ENCODE results near the gene UBAC2. TPM values are rescaled to one million over a fixed set of nuclear protein-coding genes. Genes with fewer than 3 reads are reported as not detected.

The UBAC2 gene
- total and polyA plus RNA-seq, 5 donors from 2014 or later: 62.8 to 122 (median 101) TPM

GRCh38 chr13:99357941-99358340, 157.3 kb downstream of the UBAC2 start:
- Histone ChIP-seq H3K9me3 (ENCODE audit: control insufficient read depth in 2 of 2, low read length in 2 of 2) (no peaks in the 10 kb centered on the region), H3K27me3 (ENCODE audit: control insufficient read depth, insufficient read depth, low read length) (no peaks in the 10 kb centered on the region), H3K27ac (ENCODE audit: insufficient read depth, low read length, poor library complexity, severe bottlenecking) (peak overlapping the region; percentile 97), H3K36me3 (ENCODE audit: control insufficient read depth, insufficient read depth, low read length) (peaks cover 3% of the 10 kb centered on the region), H3K4me3 (ENCODE audit: low read depth, low read length) (peak overlapping the region; percentile 56), H3K4me1 (ENCODE audit: control insufficient read depth, insufficient read depth, low read length, poor library complexity, severe bottlenecking) (peaks cover 98% of the 10 kb centered on the region)
- Mint-ChIP-seq H3K27ac (peak overlapping the region; percentile 98 to 100 (median 99)), H3K27me3 (no peaks in the 10 kb centered on the region), H3K4me1 (peaks cover 52 to 97% (median 85%) of the 10 kb centered on the region in 4 donors), H3K4me3 (peak overlapping the region in 3 of 4 donors; percentile 74 to 76 (median 76)), H3K9me3 (peaks cover 0 to 1% (median 0%) of the 10 kb centered on the region in 7 donors), H3K36me3 (peaks cover 30% of the 10 kb centered on the region)
- no peak for ATAC-seq (ENCODE audit: low read depth in 2 of 2)
- no peak for DNase-seq

GRCh38 chr13:99359528-99359927, 158.9 kb downstream of the UBAC2 start:
- H3K36me3 ChIP-seq (ENCODE audit: control insufficient read depth, insufficient read depth, low read length): peaks cover 3% of the 10 kb centered on the region
- ATAC-seq (ENCODE audit: low read depth in 2 of 2) (no peak), DNase-seq (no peak)
- Mint-ChIP-seq H3K27ac (peak overlapping the region; percentile 99 to 100 (median 99)), H3K36me3 (peaks cover 27% of the 10 kb centered on the region), H3K9me3 (peaks cover 0 to 1% (median 0%) of the 10 kb centered on the region in 7 donors), H3K27me3 (no peaks in the 10 kb centered on the region), H3K4me1 (peaks cover 56 to 95% (median 79%) of the 10 kb centered on the region in 4 donors), H3K4me3 (peak overlapping the region in 3 of 4 donors; percentile 45 to 66 (median 61))
- H3K27me3 ChIP-seq (ENCODE audit: control insufficient read depth, insufficient read depth, low read length): no peaks in the 10 kb centered on the region
- H3K9me3 ChIP-seq (ENCODE audit: control insufficient read depth in 2 of 2, low read length in 2 of 2): no peaks in the 10 kb centered on the region
- H3K4me3 ChIP-seq (ENCODE audit: low read depth, low read length): peak overlapping the region; percentile 4
- H3K27ac ChIP-seq (ENCODE audit: insufficient read depth, low read length, poor library complexity, severe bottlenecking): peak overlapping the region; percentile 97
- peaks cover 94% of the 10 kb centered on the region for H3K4me1 ChIP-seq (ENCODE audit: control insufficient read depth, insufficient read depth, low read length, poor library complexity, severe bottlenecking)

- Mint-ChIP-seq H3K27ac (peak overlapping the region; percentile 99 to 100 (median 99)), H3K27me3 (no peaks in the 10 kb centered on the region), H3K9me3 (peaks cover 0 to 2% (median 0%) of the 10 kb centered on the region in 7 donors), H3K4me3 (peak overlapping the region; percentile 73 to 87 (median 80)), H3K4me1 (peaks cover 65 to 91% (median 80%) of the 10 kb centered on the region in 4 donors), H3K36me3 (peaks cover 24% of the 10 kb centered on the region)
- peaks cover 3% of the 10 kb centered on the region for H3K36me3 ChIP-seq (ENCODE audit: control insufficient read depth, insufficient read depth, low read length)
- H3K4me1 ChIP-seq (ENCODE audit: control insufficient read depth, insufficient read depth, low read length, poor library complexity, severe bottlenecking): peaks cover 88% of the 10 kb centered on the region
- no peaks in the 10 kb centered on the region for H3K27me3 ChIP-seq (ENCODE audit: control insufficient read depth, insufficient read depth, low read length)
- peak overlapping the region; percentile 82 for H3K4me3 ChIP-seq (ENCODE audit: low read depth, low read length)
- H3K9me3 ChIP-seq (ENCODE audit: control insufficient read depth in 2 of 2, low read length in 2 of 2): no peaks in the 10 kb centered on the region
- DNase-seq: no peak
- ATAC-seq (ENCODE audit: low read depth in 2 of 2): no peak
- peak overlapping the region; percentile 97 for H3K27ac ChIP-seq (ENCODE audit: insufficient read depth, low read length, poor library complexity, severe bottlenecking)
Measured at GRCh38 chr13:99360696-99361095, 160.0 kb downstream of the UBAC2 start.

GRCh38 chr13:99361197-99361596, 160.5 kb downstream of the UBAC2 start:
- H3K36me3 ChIP-seq (ENCODE audit: control insufficient read depth, insufficient read depth, low read length): peaks cover 3% of the 10 kb centered on the region
- peak in 2 of 3 donors; percentile 73 to 84 for DNase-seq
- H3K9me3 ChIP-seq (ENCODE audit: control insufficient read depth in 2 of 2, low read length in 2 of 2): no peaks in the 10 kb centered on the region
- Mint-ChIP-seq H3K4me1 (peaks cover 67 to 91% (median 81%) of the 10 kb centered on the region in 4 donors), H3K9me3 (peaks cover 0 to 2% (median 0%) of the 10 kb centered on the region in 7 donors), H3K36me3 (peaks cover 29% of the 10 kb centered on the region), H3K27me3 (no peaks in the 10 kb centered on the region), H3K27ac (peak overlapping the region; percentile 99 to 100 (median 100)), H3K4me3 (peak overlapping the region; percentile 73 to 87 (median 80))
- peak overlapping the region; percentile 97 for H3K27ac ChIP-seq (ENCODE audit: insufficient read depth, low read length, poor library complexity, severe bottlenecking)
- peak overlapping the region; percentile 82 for H3K4me3 ChIP-seq (ENCODE audit: low read depth, low read length)
- peak; percentile 36 to 43 for ATAC-seq (ENCODE audit: low read depth in 2 of 2)
- H3K27me3 ChIP-seq (ENCODE audit: control insufficient read depth, insufficient read depth, low read length): no peaks in the 10 kb centered on the region
- H3K4me1 ChIP-seq (ENCODE audit: control insufficient read depth, insufficient read depth, low read length, poor library complexity, severe bottlenecking): peaks cover 88% of the 10 kb centered on the region

GRCh38 chr13:99362362-99362761, 161.7 kb downstream of the UBAC2 start:
- peak overlapping the region; percentile 5 to 83 (median 56) for H3K4me3 Mint-ChIP-seq
- H3K27ac ChIP-seq (ENCODE audit: insufficient read depth, low read length, poor library complexity, severe bottlenecking): peak overlapping the region; percentile 97
- DNase-seq: no peak
- H3K4me1 Mint-ChIP-seq: peaks cover 68 to 90% (median 81%) of the 10 kb centered on the region in 4 donors
- peaks cover 29% of the 10 kb centered on the region for H3K36me3 Mint-ChIP-seq
- peak overlapping the region; percentile 94 to 100 (median 95) for H3K27ac Mint-ChIP-seq
- H3K4me1 ChIP-seq (ENCODE audit: control insufficient read depth, insufficient read depth, low read length, poor library complexity, severe bottlenecking): peaks cover 88% of the 10 kb centered on the region
- peaks cover 4% of the 10 kb centered on the region for H3K36me3 ChIP-seq (ENCODE audit: control insufficient read depth, insufficient read depth, low read length)
- H3K9me3 Mint-ChIP-seq: peaks cover 0 to 2% (median 0%) of the 10 kb centered on the region in 7 donors
- H3K4me3 ChIP-seq (ENCODE audit: low read depth, low read length): peak overlapping the region; percentile 8
- no peaks in the 10 kb centered on the region for H3K9me3 ChIP-seq (ENCODE audit: control insufficient read depth in 2 of 2, low read length in 2 of 2)
- no peak for ATAC-seq (ENCODE audit: low read depth in 2 of 2)
- no peaks in the 10 kb centered on the region for H3K27me3 ChIP-seq (ENCODE audit: control insufficient read depth, insufficient read depth, low read length)
- H3K27me3 Mint-ChIP-seq: no peaks in the 10 kb centered on the region

- ATAC-seq (ENCODE audit: low read depth in 2 of 2): no peak
- H3K36me3 ChIP-seq (ENCODE audit: control insufficient read depth, insufficient read depth, low read length): peaks cover 6% of the 10 kb centered on the region
- H3K4me3 ChIP-seq (ENCODE audit: low read depth, low read length): peak overlapping the region; percentile 28
- Mint-ChIP-seq H3K4me1 (peaks cover 71 to 91% (median 82%) of the 10 kb centered on the region in 4 donors), H3K27me3 (no peaks in the 10 kb centered on the region), H3K9me3 (peaks cover 0 to 2% (median 0%) of the 10 kb centered on the region in 7 donors), H3K36me3 (peaks cover 33% of the 10 kb centered on the region), H3K4me3 (peak overlapping the region in 3 of 4 donors; percentile 28 to 61 (median 37)), H3K27ac (peak overlapping the region; percentile 94 to 100 (median 95))
- peaks cover 88% of the 10 kb centered on the region for H3K4me1 ChIP-seq (ENCODE audit: control insufficient read depth, insufficient read depth, low read length, poor library complexity, severe bottlenecking)
- H3K27ac ChIP-seq (ENCODE audit: insufficient read depth, low read length, poor library complexity, severe bottlenecking): peak overlapping the region; percentile 97
- no peak for DNase-seq
- H3K27me3 ChIP-seq (ENCODE audit: control insufficient read depth, insufficient read depth, low read length): no peaks in the 10 kb centered on the region
- H3K9me3 ChIP-seq (ENCODE audit: control insufficient read depth in 2 of 2, low read length in 2 of 2): no peaks in the 10 kb centered on the region
Measured at GRCh38 chr13:99363391-99363790, 162.7 kb downstream of the UBAC2 start.

GRCh38 chr13:99363949-99364348, 163.3 kb downstream of the UBAC2 start:
- no peak for DNase-seq
- H3K4me1 Mint-ChIP-seq: peaks cover 70 to 90% (median 78%) of the 10 kb centered on the region in 4 donors
- Histone ChIP-seq H3K36me3 (ENCODE audit: control insufficient read depth, insufficient read depth, low read length) (peaks cover 8% of the 10 kb centered on the region), H3K4me1 (ENCODE audit: control insufficient read depth, insufficient read depth, low read length, poor library complexity, severe bottlenecking) (peaks cover 83% of the 10 kb centered on the region), H3K9me3 (ENCODE audit: control insufficient read depth in 2 of 2, low read length in 2 of 2) (no peaks in the 10 kb centered on the region), H3K4me3 (ENCODE audit: low read depth, low read length) (no peak overlapping the region), H3K27me3 (ENCODE audit: control insufficient read depth, insufficient read depth, low read length) (no peaks in the 10 kb centered on the region), H3K27ac (ENCODE audit: insufficient read depth, low read length, poor library complexity, severe bottlenecking) (peak overlapping the region; percentile 97)
- peak overlapping the region in 1 of 4 donors; percentile 34 for H3K4me3 Mint-ChIP-seq
- peak overlapping the region; percentile 91 to 100 (median 94) for H3K27ac Mint-ChIP-seq
- no peaks in the 10 kb centered on the region for H3K27me3 Mint-ChIP-seq
- peaks cover 0 to 2% (median 0%) of the 10 kb centered on the region in 7 donors for H3K9me3 Mint-ChIP-seq
- ATAC-seq (ENCODE audit: low read depth in 2 of 2): no peak
- peaks cover 29% of the 10 kb centered on the region for H3K36me3 Mint-ChIP-seq
